PC-9 (cell line): ENCODE measurements around the gene MTO1. TPM values are rescaled to one million over a fixed set of nuclear protein-coding genes. Genes with fewer than 3 reads are reported as not detected.
"Not testable (repeated sequence)": the region's sequence is repeated elsewhere in the genome, so short reads cannot be mapped to it uniquely, and the experiment has no call there.

ENCODE experiments used
- BruUV-seq: library from RNA; stranded (reverse); fragments of 400-500 nt; replicated peaks from 2 replicates; lab custom pipeline; 2021; lab: Mats Ljungman, UMichigan
- CTCF ChIA-PET: fragments of 300-600 bp; sonication (Branson Sonifier 250); formaldehyde crosslinking; loops from one replicate; lab custom pipeline; 2022; ENCODE audit warnings: antibody characterized with exemption; lab: Charles Lee
- POLR2A ChIA-PET: fragments of 300-600 bp; sonication (Branson Sonifier 250); formaldehyde crosslinking; loops from one replicate; lab custom pipeline; 2022; ENCODE audit warnings: antibody characterized with exemption; ENCODE audit not compliant: unreplicated experiment; lab: Charles Lee
- DNase-seq, 2 experiments: peaks; one replicate each; pipeline versions ENCODE4 v3.0.0 to v3.0.0-alpha.2; 2015 to 2022; ENCODE audit warnings: mixed read lengths in 1 of 2
- H2AFZ ChIP-seq: fragments of 200-600 bp; sonication (generic); 2 replicates; pipeline ENCODE4 v1.8.1; 2017; ENCODE audit warnings: antibody characterized with exemption
- H3F3A ChIP-seq: fragments of 200-600 bp; sonication (generic); 2 replicates; pipeline ENCODE4 v1.8.1; 2017; ENCODE audit warnings: antibody characterized with exemption, mild to moderate bottlenecking, low read depth; ENCODE audit not compliant: insufficient read depth
- H3K27ac ChIP-seq: fragments of 200-600 bp; sonication (generic); 2 replicates; pipeline ENCODE4 v1.6.1; 2016; ENCODE audit warnings: mixed run types
- H3K27me3 ChIP-seq: fragments of 200-600 bp; sonication (generic); 2 replicates; pipeline ENCODE4 v1.6.1; 2016; ENCODE audit warnings: low read depth, mixed run types; ENCODE audit not compliant: insufficient read depth
- H3K36me3 ChIP-seq: fragments of 200-600 bp; sonication (generic); 2 replicates; pipeline ENCODE4 v1.6.1; 2016; ENCODE audit warnings: low read depth, mixed run types
- H3K4me1 ChIP-seq: fragments of 200-600 bp; sonication (generic); replicated peaks from 2 replicates; pipeline ENCODE4 v1.6.1; 2016; ENCODE audit warnings: mixed run types; ENCODE audit not compliant: insufficient read depth
- H3K4me2 ChIP-seq: fragments of 200-600 bp; sonication (generic); 2 replicates; pipeline ENCODE4 v1.6.1; 2017; ENCODE audit warnings: mixed run types
- H3K4me3 ChIP-seq: fragments of 200-600 bp; sonication (generic); 2 replicates; pipeline ENCODE4 v1.6.1; 2016; ENCODE audit warnings: mixed run types
- H3K79me2 ChIP-seq: fragments of 200-600 bp; sonication (generic); 2 replicates; pipeline ENCODE4 v1.6.1; 2017; ENCODE audit warnings: low read depth, mixed run types
- H3K9me2 ChIP-seq: fragments of 200-600 bp; sonication (generic); 2 replicates; pipeline ENCODE4 v1.8.1; 2017; ENCODE audit warnings: mild to moderate bottlenecking; ENCODE audit not compliant: insufficient read depth
- H3K9me3 ChIP-seq: fragments of 200-600 bp; sonication (generic); 2 replicates; pipeline ENCODE4 v1.8.1; 2016; ENCODE audit warnings: low read depth; ENCODE audit not compliant: insufficient read depth
- H4K20me1 ChIP-seq: fragments of 200-600 bp; sonication (generic); 2 replicates; pipeline ENCODE4 v1.8.1; 2017; ENCODE audit not compliant: insufficient read depth
- EZH2 ChIP-seq: fragments of 200-600 bp; sonication (generic); IDR thresholded peaks from 2 replicates; pipeline ENCODE4 v1.8.0; 2017; ENCODE audit warnings: antibody characterized with exemption, low read depth
- intact Hi-C: fragments of 100-400 bp; cut with micrococcal nuclease; formaldehyde crosslinking; loops from one replicate; pipeline ENCODE4 v1.10.0; 2022; ENCODE audit not compliant: unreplicated experiment
- total RNA-seq: library from RNA; stranded (reverse); gene quantifications from 2 replicates; pipeline ENCODE4 v1.2.3, GENCODE V29; 2021
- TF ChIP-seq, protein P1 (sequence below): fragments of 200-600 bp; sonication (generic); conservative IDR thresholded peaks from 2 replicates; pipeline ENCODE4 v1.6.1; 2017; ENCODE audit warnings: mixed run types, antibody characterized with exemption, mild to moderate bottlenecking, moderate library complexity

Gene MTO1
- total RNA-seq, 1 experiment from 2014 or later: 27.2 TPM

DNA sequence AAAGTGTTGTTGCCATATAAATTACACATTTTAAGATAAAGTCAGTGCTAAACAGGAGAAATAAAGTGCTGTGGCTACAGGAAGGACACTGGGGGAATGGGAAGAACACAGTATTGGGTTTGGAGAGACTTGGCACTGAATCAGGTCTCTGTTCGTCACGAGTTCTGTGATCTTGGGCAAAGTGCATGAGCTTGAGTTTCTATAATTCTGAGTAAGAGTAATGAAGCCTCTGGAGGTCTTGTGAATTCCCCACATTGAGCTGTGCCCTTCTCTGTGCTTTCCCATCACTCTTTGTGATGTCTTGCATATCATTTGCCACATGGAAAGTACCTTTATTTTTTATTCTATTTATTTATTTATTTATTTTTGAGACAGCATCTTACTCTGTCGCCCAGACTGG, 76.1 kb downstream of the MTO1 start:
- POLR2A ChIA-PET: interaction anchor here (0.9 kb wide), 1 partner anchor 68 kb away, joined by 4 read pairs; no protein-coding TSS in a partner anchor
- CTCF ChIA-PET: interaction anchor here (0.5 kb wide), 1 partner anchor 43 kb away, joined by 7 read pairs; no protein-coding TSS in a partner anchor
- H3K27ac ChIP-seq: no peak overlapping the region

DNA sequence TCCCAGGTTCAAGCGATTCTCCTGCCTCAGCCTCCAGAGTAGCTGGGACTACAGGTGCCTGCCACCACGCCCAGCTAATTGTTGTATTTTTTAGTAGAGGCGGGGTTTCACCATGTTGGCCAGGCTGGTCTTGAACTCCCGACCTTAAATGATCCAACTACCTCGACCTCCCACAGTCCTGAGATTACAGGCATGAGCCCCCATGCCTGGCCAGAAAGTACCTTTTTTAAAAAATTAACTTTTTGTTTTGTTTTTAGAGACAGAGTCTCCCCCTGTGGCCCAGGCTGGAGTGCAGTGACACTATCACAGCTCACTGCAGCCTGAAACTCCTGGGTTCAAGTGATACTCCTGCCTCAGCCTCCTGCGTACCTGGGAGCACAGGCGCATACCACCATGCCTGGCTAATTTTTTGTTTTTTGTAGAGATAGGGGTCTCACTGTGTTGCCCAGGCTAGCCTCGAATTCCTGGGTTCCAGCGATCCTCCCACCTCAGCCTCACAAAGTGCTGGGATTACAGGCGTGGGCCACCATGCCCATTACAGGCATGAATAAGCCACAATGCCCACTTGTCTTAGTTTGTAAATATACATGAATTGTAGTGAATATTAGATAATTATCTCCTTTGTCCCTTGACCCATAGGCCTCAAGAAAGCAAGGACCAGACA, 76.7 kb downstream of the MTO1 start:
- H3K4me3 ChIP-seq: no peak overlapping the region
- DNase-seq: no peak
- no peaks in the 10 kb centered on the region for H3K79me2 ChIP-seq
- H4K20me1 ChIP-seq: no peaks in the 10 kb centered on the region
- no peak for TF ChIP-seq EZH2
- TF ChIP-seq, protein P1, sequence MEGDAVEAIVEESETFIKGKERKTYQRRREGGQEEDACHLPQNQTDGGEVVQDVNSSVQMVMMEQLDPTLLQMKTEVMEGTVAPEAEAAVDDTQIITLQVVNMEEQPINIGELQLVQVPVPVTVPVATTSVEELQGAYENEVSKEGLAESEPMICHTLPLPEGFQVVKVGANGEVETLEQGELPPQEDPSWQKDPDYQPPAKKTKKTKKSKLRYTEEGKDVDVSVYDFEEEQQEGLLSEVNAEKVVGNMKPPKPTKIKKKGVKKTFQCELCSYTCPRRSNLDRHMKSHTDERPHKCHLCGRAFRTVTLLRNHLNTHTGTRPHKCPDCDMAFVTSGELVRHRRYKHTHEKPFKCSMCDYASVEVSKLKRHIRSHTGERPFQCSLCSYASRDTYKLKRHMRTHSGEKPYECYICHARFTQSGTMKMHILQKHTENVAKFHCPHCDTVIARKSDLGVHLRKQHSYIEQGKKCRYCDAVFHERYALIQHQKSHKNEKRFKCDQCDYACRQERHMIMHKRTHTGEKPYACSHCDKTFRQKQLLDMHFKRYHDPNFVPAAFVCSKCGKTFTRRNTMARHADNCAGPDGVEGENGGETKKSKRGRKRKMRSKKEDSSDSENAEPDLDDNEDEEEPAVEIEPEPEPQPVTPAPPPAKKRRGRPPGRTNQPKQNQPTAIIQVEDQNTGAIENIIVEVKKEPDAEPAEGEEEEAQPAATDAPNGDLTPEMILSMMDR: no peak
- ChIA-PET CTCF (no interaction called here), POLR2A (interaction anchor here (0.9 kb wide), 1 partner anchor 68 kb away, joined by 4 read pairs; no protein-coding TSS in a partner anchor)
- H3K36me3 ChIP-seq: no peaks in the 10 kb centered on the region
- no TSS peak for BruUV-seq
- no peak overlapping the region for H3K4me2 ChIP-seq
- intact Hi-C loops: no loop called here
- no peaks in the 10 kb centered on the region for H3K27me3 ChIP-seq
- no peaks in the 10 kb centered on the region for H3K9me2 ChIP-seq
- no peaks in the 10 kb centered on the region for H3F3A ChIP-seq
- H3K4me1 ChIP-seq: no peaks in the 10 kb centered on the region
- H3K27ac ChIP-seq: no peak overlapping the region
- H3K9me3 ChIP-seq: no peaks in the 10 kb centered on the region
- no peak overlapping the region for H2AFZ ChIP-seq

More for the DNA sequence above, 76.1 kb downstream of the MTO1 start:
- Histone ChIP-seq H3K4me2 (no peak overlapping the region), H3K27me3 (no peaks in the 10 kb centered on the region), H3K4me3 (no peak overlapping the region), H3K9me2 (no peaks in the 10 kb centered on the region), H3K79me2 (no peaks in the 10 kb centered on the region), H3F3A (no peaks in the 10 kb centered on the region), H4K20me1 (no peaks in the 10 kb centered on the region), H3K9me3 (no peaks in the 10 kb centered on the region), H3K36me3 (no peaks in the 10 kb centered on the region), H2AFZ (no peak overlapping the region), H3K4me1 (no peaks in the 10 kb centered on the region)
- no TSS peak for BruUV-seq
- TF ChIP-seq, protein P1: no peak
- no peak for TF ChIP-seq EZH2
- intact Hi-C loops: no loop called here
- no peak for DNase-seq

DNA sequence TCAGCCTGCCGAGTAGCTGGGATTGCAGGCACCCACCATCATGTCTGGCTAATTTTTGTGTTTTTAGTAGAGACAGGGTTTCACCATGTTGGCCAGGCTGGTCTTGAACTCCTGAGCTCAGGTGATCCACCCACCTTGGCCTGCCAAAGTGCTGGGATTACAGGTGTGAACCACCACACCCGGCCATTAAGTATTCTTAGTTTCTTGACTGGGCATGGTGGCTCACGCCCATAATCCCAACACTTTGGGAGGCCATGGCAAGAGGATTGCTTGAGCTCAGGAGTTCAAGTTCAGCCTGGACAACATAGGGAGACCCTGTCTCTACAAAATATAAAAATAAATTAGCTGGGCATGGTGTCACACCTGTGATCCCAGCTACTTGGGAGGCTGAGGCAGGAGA, 80.9 kb downstream of the MTO1 start:
- H4K20me1 ChIP-seq, DNase-seq, H3F3A ChIP-seq, H3K79me2 ChIP-seq, H3K9me2 ChIP-seq, H3K4me2 ChIP-seq, H3K27me3 ChIP-seq, H3K36me3 ChIP-seq, CTCF ChIA-PET, H3K9me3 ChIP-seq, BruUV-seq, H3K4me3 ChIP-seq, H3K4me1 ChIP-seq, intact Hi-C loops, H3K27ac ChIP-seq, H2AFZ ChIP-seq: not testable (repeated sequence)
- POLR2A ChIA-PET: interaction anchor here (0.7 kb wide), 1 partner anchor 216 kb away, joined by 4 read pairs; no protein-coding TSS in a partner anchor
